ENCODE results near the gene ZSWIM7.

ZSWIM7 gene, protein sequence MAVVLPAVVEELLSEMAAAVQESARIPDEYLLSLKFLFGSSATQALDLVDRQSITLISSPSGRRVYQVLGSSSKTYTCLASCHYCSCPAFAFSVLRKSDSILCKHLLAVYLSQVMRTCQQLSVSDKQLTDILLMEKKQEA

DNA sequence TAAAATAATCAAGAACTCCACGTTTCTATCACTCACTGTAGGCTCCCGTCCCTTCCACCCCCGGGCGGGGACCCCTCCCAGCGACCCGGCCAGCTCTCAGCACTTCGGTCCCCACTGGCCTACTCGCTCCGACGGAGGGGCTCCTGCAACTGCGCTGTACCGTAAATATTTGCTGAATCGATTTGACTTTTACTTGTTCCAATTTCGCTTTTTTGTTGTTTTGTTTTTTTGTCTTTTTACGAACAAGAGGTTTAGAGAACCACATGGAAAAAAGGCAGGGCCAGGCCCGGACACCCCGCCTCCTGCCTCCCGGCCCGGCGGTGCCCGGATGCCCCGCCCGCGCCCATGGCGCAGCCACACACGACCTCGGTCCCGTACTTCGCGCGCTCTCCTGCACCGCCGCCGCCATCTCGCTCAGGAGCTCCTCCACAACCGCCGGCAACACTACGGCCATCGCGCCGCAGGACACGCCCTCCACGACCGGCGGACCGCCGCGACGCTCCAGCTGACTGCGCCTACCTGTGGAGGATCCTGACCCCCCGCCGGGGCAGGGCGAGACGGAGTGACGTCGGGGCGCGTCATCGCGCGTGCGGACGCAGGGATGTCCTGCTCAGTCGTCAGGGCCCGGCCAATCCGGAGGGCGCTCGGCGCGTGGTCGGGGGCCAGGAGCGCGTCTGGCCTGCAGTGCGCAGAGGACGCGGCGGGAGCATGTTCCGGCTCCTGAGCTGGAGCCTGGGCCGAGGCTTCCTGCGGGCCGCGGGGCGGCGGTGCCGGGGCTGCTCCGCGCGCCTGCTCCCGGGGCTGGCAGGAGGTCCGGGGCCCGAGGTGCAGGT lies at the start of gene ZSWIM7, which contains the start of gene TTC19:
ZSWIM7 (minus strand) TSS at position 564 of the 833 bp plus-strand sequence; CDS start at position 454, 110 bp downstream.
TTC19 (plus strand) TSS at position 684 of the 833 bp plus-strand sequence; CDS start at position 709, 25 bp downstream.
- in situ Hi-C loops (cut with HindIII; ENCODE audit: low pct_ligation_motif_present, low pct_unique_long_range_greater_than_20kb, low sequenced_read_pairs): no loop called here
- DNase-seq: peak; percentile 94

DNA sequence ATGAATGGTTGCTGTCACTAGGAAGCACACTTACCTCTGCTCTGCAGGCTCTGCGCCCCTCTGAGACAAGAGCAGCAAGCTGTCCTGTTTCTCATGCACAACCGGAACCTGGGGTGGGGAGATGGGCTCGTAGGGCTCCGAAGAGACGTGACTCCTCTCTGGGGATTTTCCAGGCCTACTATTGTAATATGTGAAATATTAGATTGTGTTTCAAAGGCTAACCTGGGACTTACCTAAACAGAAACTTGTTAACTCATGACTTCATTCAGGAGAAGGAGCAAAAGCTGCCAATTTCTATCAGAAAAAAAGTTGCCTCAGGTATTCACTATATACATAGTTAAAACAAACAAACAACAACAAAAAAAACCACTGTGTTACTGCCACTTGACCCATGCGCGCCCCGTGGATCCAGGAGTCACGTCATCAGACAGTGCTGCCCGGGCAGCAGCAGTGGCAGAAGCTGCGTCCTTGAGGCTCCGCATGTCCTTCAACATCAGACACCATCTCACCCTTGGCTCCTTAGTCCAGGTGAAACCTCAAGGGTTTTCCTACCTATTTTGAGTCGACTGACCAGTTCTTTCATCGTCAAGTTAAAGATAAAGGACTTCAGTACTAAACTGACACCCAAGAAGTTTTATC lies 49.4 kb upstream of the ZSWIM7 start:
- no peak for DNase-seq
- in situ Hi-C loops (cut with HindIII; ENCODE audit: low pct_ligation_motif_present, low pct_unique_long_range_greater_than_20kb, low sequenced_read_pairs): no loop called here

GRCh38 chr17:16046966-16047365 lies 47.5 kb upstream of the ZSWIM7 start:
- in situ Hi-C loops (cut with HindIII; ENCODE audit: low pct_ligation_motif_present, low pct_unique_long_range_greater_than_20kb, low sequenced_read_pairs): no loop called here
- no peak for DNase-seq

DNA sequence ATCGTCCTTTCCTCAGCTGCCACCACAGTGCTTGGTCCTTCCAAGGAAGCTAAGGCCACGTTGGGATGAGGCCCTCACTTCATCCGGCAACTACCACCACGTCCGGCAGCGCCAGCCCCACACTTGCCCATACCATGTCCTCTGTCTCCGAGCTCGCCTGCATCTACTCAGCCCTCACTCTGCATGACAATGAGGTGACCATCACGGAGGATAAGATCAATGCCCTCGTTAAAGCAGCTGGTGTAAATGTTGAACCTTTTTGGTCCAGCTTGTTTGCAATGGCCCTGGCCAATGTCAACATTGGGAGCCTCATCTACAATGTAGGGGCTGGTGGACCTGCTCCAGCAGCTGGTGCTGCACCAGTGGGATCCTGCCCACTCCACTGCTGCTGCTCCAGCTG lies 45.0 kb upstream of the ZSWIM7 start:
- in situ Hi-C loops (cut with HindIII; ENCODE audit: low pct_ligation_motif_present, low pct_unique_long_range_greater_than_20kb, low sequenced_read_pairs): no loop called here
- DNase-seq: no peak

DNA sequence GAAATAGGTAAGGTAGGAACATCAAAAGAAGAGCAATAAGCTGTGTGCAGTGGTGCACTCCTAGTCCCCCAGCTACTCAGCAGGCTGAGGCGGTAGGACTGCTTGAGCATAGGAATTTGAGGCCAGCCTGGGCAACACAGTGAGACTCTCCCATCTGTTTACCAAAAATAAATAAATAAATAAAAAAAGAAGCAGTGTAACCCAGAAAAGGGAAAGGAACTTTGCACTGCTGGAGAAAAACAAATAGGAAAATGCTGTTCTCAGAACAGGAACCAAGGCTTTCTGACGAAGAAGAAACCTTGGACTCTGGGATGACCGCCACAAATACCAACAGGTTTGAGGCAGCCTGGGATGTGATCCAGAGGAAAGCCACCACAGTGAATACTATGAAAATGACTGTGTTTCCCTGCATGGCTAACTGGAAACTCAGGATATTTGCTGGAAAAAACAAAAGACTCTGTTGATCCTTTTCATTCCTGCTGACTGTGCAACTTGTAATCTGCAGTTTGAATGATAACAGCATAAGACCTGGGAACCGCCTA lies 41.3 kb upstream of the ZSWIM7 start:
- in situ Hi-C loops (cut with HindIII; ENCODE audit: low pct_ligation_motif_present, low pct_unique_long_range_greater_than_20kb, low sequenced_read_pairs): no loop called here
- no peak for DNase-seq

GRCh38 chr17:16037636-16038035 lies 38.1 kb upstream of the ZSWIM7 start:
- in situ Hi-C loops (cut with HindIII; ENCODE audit: low pct_ligation_motif_present, low pct_unique_long_range_greater_than_20kb, low sequenced_read_pairs): no loop called here

DNA sequence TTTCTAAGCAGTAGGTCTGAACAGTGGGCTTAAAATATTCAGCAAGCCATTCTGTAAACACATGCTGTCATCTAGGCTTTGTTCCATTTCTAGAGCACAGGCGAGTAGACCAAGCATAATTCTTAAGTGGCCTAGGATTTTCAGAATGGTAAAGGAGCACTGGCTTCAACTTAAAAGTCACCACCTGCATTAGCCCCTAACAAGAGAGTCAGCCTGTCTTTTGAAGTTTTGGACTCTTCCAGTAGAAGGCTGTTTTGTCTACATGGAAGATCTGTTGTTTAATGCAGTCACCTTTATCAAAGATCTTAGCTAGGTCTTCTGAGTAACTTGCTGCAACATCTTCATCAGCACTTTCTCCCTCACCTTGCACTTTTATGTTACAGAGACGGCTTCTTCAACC lies 36.8 kb upstream of the ZSWIM7 start:
- in situ Hi-C loops (cut with HindIII; ENCODE audit: low pct_ligation_motif_present, low pct_unique_long_range_greater_than_20kb, low sequenced_read_pairs): no loop called here
- DNase-seq: no peak

More at GRCh38 chr17:16037636-16038035, 38.1 kb upstream of the ZSWIM7 start:
- no peak for DNase-seq

DNA sequence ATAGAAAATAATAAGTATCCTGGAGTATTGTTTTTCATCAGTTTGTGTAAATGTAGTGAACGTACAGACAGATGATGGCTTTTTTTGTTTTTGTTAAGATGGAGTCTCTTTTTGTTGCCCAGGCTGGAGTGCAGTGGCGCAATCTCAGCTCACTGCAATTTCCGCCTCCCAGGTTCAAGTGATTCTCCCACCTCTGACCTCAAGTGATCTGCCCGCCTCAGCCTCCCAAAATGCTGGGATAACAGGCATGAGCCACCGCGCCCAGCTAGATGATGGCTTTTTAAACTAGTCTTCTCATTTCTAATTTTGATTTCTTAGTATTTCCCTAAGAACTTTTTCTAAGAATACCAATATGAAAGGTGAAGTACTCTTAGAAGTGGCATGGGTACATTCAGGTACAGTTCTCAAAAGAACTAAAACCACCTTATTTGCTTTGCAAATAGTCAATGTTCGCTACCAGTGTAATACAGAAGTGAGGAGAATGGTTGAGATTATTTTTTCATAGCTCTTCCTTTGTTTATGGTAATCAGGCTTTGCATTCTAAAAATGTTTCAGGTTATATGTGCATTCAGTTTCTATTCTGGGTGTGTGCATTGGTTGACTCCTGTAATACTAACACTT lies 34.3 kb upstream of the ZSWIM7 start:
- in situ Hi-C loops (cut with HindIII; ENCODE audit: low pct_ligation_motif_present, low pct_unique_long_range_greater_than_20kb, low sequenced_read_pairs): no loop called here
- no peak for DNase-seq

GRCh38 chr17:16027708-16028584 lies 28.4 kb upstream of the ZSWIM7 start:
- in situ Hi-C loops (cut with HindIII; ENCODE audit: low pct_ligation_motif_present, low pct_unique_long_range_greater_than_20kb, low sequenced_read_pairs): no loop called here
- DNase-seq: peak; percentile 95

GRCh38 chr17:16026895-16027294 lies 27.4 kb upstream of the ZSWIM7 start:
- DNase-seq: no peak
- in situ Hi-C loops (cut with HindIII; ENCODE audit: low pct_ligation_motif_present, low pct_unique_long_range_greater_than_20kb, low sequenced_read_pairs): no loop called here

DNA sequence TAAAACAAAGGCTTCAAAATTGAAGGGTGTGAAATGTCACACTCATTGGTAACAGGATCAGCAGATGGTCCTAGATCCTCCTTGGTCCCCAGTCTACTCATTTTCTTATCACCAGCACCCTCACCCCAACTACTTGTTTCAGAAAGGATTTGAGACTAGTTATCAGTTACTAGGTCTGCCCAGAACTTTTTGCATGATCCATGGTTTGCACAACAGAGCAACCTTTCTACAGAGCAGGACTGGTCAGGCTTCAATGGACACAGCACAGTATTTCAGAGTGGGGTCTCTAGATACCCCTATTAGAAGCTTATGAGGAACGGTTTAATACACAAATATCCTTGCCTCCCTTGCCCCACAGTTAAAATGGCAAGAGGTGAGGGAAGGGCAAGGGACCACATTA lies 25.7 kb upstream of the ZSWIM7 start:
- in situ Hi-C loops (cut with HindIII; ENCODE audit: low pct_ligation_motif_present, low pct_unique_long_range_greater_than_20kb, low sequenced_read_pairs): no loop called here
- no peak for DNase-seq

GRCh38 chr17:16023881-16024280 lies 24.4 kb upstream of the ZSWIM7 start:
- in situ Hi-C loops (cut with HindIII; ENCODE audit: low pct_ligation_motif_present, low pct_unique_long_range_greater_than_20kb, low sequenced_read_pairs): no loop called here
- DNase-seq: no peak

GRCh38 chr17:16019347-16019746 lies 19.8 kb upstream of the ZSWIM7 start:
- in situ Hi-C loops (cut with HindIII; ENCODE audit: low pct_ligation_motif_present, low pct_unique_long_range_greater_than_20kb, low sequenced_read_pairs): no loop called here
- DNase-seq: no peak

DNA sequence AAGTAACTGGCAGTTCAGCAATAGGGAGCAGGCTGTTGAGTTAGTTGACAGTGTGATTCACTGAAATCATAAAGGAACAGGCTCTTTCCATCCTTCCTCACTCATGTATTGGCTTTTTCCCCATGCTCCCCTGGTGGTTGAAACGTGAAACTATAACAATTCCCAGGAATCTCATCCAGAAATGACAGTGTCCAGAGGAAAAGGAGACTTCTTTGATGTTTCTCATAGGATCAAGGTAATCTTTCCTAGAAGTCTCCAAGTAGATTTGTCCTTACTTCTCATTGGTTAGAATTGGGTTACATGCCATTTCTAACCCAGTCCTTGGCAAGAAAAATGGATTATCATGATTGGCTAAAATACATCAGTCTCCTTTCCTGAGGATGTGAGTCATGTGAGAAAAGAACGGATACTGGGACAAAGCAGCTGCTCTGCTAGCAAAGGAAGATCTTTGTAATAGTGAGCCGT lies 14.5 kb upstream of the ZSWIM7 start:
- peak; percentile 84 for DNase-seq
- in situ Hi-C loops (cut with HindIII; ENCODE audit: low pct_ligation_motif_present, low pct_unique_long_range_greater_than_20kb, low sequenced_read_pairs): no loop called here

- DNase-seq: no peak
- in situ Hi-C loops (cut with HindIII; ENCODE audit: low pct_ligation_motif_present, low pct_unique_long_range_greater_than_20kb, low sequenced_read_pairs): no loop called here
These were observed 7.9 kb upstream of the ZSWIM7 start for GRCh38 chr17:16007439-16007838.

GRCh38 chr17:16005636-16006035 lies 6.1 kb upstream of the ZSWIM7 start:
- in situ Hi-C loops (cut with HindIII; ENCODE audit: low pct_ligation_motif_present, low pct_unique_long_range_greater_than_20kb, low sequenced_read_pairs): no loop called here
- DNase-seq: no peak

DNA sequence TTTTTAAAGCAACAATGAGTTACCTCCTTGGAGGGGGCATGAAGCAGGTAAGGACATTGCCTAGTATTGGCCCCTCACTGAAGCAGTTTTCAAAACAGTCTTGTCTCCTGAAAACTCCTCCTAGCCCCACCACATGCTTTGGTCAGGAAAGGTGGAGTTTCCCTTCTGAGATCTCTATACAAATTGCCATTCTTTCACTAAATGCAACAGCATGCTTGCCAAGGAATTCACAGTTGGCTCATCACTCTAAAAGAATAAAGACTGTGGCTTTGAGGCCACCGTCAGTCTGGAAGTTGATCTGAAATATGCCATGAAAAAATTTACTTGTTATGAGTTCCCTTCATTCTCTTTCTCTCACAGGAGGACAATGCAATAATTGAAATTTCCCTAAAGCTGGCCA lies 4.3 kb upstream of the ZSWIM7 start:
- DNase-seq: no peak
- in situ Hi-C loops (cut with HindIII; ENCODE audit: low pct_ligation_motif_present, low pct_unique_long_range_greater_than_20kb, low sequenced_read_pairs): no loop called here

- no peak for DNase-seq
- in situ Hi-C loops (cut with HindIII; ENCODE audit: low pct_ligation_motif_present, low pct_unique_long_range_greater_than_20kb, low sequenced_read_pairs): no loop called here
These were observed 3.3 kb upstream of the ZSWIM7 start for GRCh38 chr17:16002708-16003260.

All from ACHN (cell line).